ENCODE data around the gene KIF1A. TPM values are rescaled to one million over a fixed set of nuclear protein-coding genes. Genes with fewer than 3 reads are reported as not detected.

The KIF1A gene
- polyA plus RNA-seq, 1 experiment, result not detected

- POLR2A ChIA-PET, result no interaction called here
- peaks cover 69% of the 10 kb centered on the region for H3K27me3 ChIP-seq (ENCODE audit: control insufficient read depth, insufficient read depth, low read length)
- H3K4me3 ChIP-seq (ENCODE audit: low read depth, low read length), result no peak overlapping the region
- H3K9me3 ChIP-seq (ENCODE audit: control insufficient read depth, insufficient read depth, low read length), result peaks cover 5% of the 10 kb centered on the region
- TF ChIP-seq CTCF (IDR thresholded peaks at IDR 0.05; ENCODE audit: low read depth, low read length), result no peak
- DNase-seq (ENCODE audit: low read depth, low spot score), result no peak
- H3K27ac ChIP-seq (ENCODE audit: low read depth, low read length), result no peak overlapping the region
- CTCF ChIA-PET, result interaction anchor here (0.6 to 1.3 kb wide), 2 partner anchors 17 to 310 kb away, joined by 3 read pairs; no protein-coding TSS in a partner anchor
Measured at GRCh38 chr2:240823449-240824336, 3.7 kb upstream of the KIF1A start.

GRCh38 chr2:240822280-240822847, 2.3 kb upstream of the KIF1A start:
- H3K4me3 ChIP-seq (ENCODE audit: low read depth, low read length), result no peak overlapping the region
- peaks cover 5% of the 10 kb centered on the region for H3K9me3 ChIP-seq (ENCODE audit: control insufficient read depth, insufficient read depth, low read length)
- peaks cover 73% of the 10 kb centered on the region for H3K27me3 ChIP-seq (ENCODE audit: control insufficient read depth, insufficient read depth, low read length)
- no peak overlapping the region for H3K27ac ChIP-seq (ENCODE audit: low read depth, low read length)
- no peak for TF ChIP-seq CTCF (IDR thresholded peaks at IDR 0.05; ENCODE audit: low read depth, low read length)
- POLR2A ChIA-PET, result no interaction called here
- no peak for DNase-seq (ENCODE audit: low read depth, low spot score)
- CTCF ChIA-PET, result interaction anchor here (1.0 kb wide), 2 partner anchors 19 to 308 kb away, joined by 3 to 4 read pairs; no protein-coding TSS in a partner anchor

GRCh38 chr2:240821429-240821778, 1.4 kb upstream of the KIF1A start:
- no peak for TF ChIP-seq CTCF (IDR thresholded peaks at IDR 0.05; ENCODE audit: low read depth, low read length)
- Histone ChIP-seq H3K27me3 (ENCODE audit: control insufficient read depth, insufficient read depth, low read length) (peaks cover 64% of the 10 kb centered on the region), H3K27ac (ENCODE audit: low read depth, low read length) (no peak overlapping the region), H3K4me3 (ENCODE audit: low read depth, low read length) (no peak overlapping the region), H3K9me3 (ENCODE audit: control insufficient read depth, insufficient read depth, low read length) (peaks cover 5% of the 10 kb centered on the region)
- POLR2A ChIA-PET, result no interaction called here
- CTCF ChIA-PET, result interaction anchor here (1.0 kb wide), 2 partner anchors 20 to 307 kb away, joined by 3 to 4 read pairs; no protein-coding TSS in a partner anchor
- DNase-seq (ENCODE audit: low read depth, low spot score), result no peak

- CTCF ChIA-PET, result no interaction called here
- no peak overlapping the region for H3K27ac ChIP-seq (ENCODE audit: low read depth, low read length)
- H3K9me3 ChIP-seq (ENCODE audit: control insufficient read depth, insufficient read depth, low read length), result peaks cover 5% of the 10 kb centered on the region
- H3K4me3 ChIP-seq (ENCODE audit: low read depth, low read length), result no peak overlapping the region
- POLR2A ChIA-PET, result no interaction called here
- DNase-seq (ENCODE audit: low read depth, low spot score), result no peak
- H3K27me3 ChIP-seq (ENCODE audit: control insufficient read depth, insufficient read depth, low read length), result peaks cover 58% of the 10 kb centered on the region
- TF ChIP-seq CTCF (IDR thresholded peaks at IDR 0.05; ENCODE audit: low read depth, low read length), result no peak
Measured at GRCh38 chr2:240820607-240821428, 799 bp upstream of the KIF1A start.

All from AG04450 (cell line).